ENCODE measurements around the gene SLC1A5.
"Not testable (repeated sequence)": the region's sequence is repeated elsewhere in the genome, so short reads cannot be mapped to it uniquely, and the experiment has no call there.

The SLC1A5 gene

GRCh38 chr19:46788262-46788967 lies at the start of gene SLC1A5:
Gene SLC1A5 (minus strand): TSS chr19:46788594. CDS start chr19:46787965, 629 bp downstream.
- DNase-seq (ENCODE audit: low spot score) = peak; percentile 95

GRCh38 chr19:46838160-46838559 lies 49.8 kb upstream of the SLC1A5 start:
- no peak for DNase-seq (ENCODE audit: low spot score)

GRCh38 chr19:46834984-46835383 lies 46.6 kb upstream of the SLC1A5 start:
- no peak for DNase-seq (ENCODE audit: low spot score)

- no peak for DNase-seq (ENCODE audit: low spot score)
Measured at GRCh38 chr19:46834121-46834520, 45.7 kb upstream of the SLC1A5 start.

DNA sequence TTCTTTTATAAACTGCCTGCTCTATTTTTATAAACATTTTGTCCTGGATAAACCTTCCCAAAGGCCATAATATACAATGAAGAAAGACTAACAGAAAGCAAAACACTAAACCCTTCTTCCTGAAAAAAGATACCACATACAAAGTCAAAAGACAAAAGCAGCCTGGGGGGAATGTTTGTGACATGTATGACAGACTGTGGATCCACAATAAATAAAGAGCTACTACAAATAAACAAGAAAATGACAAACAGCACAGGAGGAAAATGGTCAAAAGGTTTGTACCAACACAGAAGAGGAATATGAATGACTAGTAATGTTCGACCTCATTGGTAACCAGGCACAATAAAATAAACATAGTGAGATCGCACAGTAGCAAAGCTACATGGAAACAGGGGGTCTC lies 42.5 kb upstream of the SLC1A5 start:
- no peak for DNase-seq (ENCODE audit: low spot score)

DNA sequence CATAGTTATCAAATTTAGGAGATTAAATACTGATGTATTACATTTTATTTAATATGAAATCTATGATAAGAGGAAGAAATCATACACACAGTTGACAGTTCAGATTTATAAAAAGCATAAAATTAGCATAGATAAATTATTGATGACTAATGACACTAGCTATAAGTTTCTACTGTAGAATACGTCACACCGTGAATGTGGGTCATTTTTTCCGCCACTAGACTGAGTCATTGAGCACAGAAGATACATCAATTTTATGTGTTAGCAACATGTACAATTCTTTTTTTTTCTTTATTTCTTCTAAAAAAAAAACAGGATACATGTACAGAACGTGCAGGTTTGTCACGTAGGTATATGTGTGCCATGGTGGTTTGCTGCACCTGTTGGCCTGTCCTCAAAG lies 40.1 kb upstream of the SLC1A5 start:
- DNase-seq (ENCODE audit: low spot score) = no peak

DNA sequence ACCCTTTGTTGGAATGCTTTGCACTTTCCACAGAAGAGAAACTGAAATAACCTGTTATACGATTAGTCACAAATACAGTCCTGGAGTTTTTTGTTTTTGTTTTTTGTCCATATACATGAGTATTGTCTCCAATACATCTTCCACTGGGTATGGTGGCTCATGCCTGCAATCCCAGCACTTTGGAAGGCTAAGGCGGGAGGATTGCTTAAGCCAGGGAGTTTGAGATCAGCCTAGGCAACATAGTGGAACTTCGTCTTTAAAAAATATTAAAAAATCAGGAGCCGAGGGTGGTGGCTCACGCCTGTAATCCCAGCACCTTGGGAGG lies 37.3 kb upstream of the SLC1A5 start:
- DNase-seq (ENCODE audit: low spot score) = no peak

- no peak for DNase-seq (ENCODE audit: low spot score)
Measured at GRCh38 chr19:46824890-46825730, 36.7 kb upstream of the SLC1A5 start.

- no peak for DNase-seq (ENCODE audit: low spot score)
Measured at GRCh38 chr19:46823049-46823448, 34.7 kb upstream of the SLC1A5 start.

GRCh38 chr19:46822410-46822787 lies 34.0 kb upstream of the SLC1A5 start:
- DNase-seq (ENCODE audit: low spot score) = not testable (repeated sequence)

- DNase-seq (ENCODE audit: low spot score) = no peak
Measured at GRCh38 chr19:46821512-46822409, 33.4 kb upstream of the SLC1A5 start.

- peak; percentile 13 for DNase-seq (ENCODE audit: low spot score)
Measured at GRCh38 chr19:46818812-46819211, 30.4 kb upstream of the SLC1A5 start.

DNA sequence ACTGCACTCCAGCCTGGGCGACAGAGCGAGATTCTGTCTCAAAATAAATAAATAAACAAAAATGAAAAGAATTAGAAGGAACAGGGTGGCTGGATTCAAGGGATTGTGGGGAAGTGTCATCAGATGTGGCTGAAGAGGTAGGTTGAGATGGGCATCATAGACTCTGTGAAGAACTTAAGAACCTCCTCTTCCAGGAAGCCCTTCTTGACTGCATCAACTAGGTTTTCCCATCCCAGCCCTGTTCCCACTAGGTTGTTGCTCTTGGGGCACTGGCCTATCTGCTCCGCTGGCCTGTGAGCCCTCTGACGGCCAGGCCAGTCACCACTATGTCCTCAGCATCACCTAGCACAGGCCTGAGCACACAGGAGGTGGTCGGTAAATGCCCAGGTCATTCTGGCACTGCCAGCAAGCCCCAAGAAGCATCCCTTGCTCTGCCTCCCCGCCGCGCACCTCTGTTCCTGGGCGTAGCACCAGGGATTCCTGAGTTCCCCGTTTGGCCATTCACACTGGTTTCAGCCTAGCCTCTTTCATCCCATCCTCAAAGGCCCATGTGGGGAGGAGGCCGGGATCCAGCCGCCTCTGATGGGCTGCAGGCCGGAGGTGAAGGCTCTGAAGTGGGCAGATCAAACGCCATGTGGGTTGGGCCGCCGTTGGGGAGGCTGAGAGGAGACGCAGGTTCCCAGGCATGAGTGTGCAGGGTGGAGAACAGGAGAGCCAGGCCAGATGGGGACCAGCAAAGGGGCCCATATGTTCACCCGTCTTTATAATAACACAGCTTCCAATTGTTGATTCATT lies 27.6 kb upstream of the SLC1A5 start:
- DNase-seq (ENCODE audit: low spot score) = no peak

GRCh38 chr19:46813839-46814358 lies 25.5 kb upstream of the SLC1A5 start:
- DNase-seq (ENCODE audit: low spot score) = peak; percentile 44

- no peak for DNase-seq (ENCODE audit: low spot score)
Measured at GRCh38 chr19:46812977-46813838, 24.8 kb upstream of the SLC1A5 start.

DNA sequence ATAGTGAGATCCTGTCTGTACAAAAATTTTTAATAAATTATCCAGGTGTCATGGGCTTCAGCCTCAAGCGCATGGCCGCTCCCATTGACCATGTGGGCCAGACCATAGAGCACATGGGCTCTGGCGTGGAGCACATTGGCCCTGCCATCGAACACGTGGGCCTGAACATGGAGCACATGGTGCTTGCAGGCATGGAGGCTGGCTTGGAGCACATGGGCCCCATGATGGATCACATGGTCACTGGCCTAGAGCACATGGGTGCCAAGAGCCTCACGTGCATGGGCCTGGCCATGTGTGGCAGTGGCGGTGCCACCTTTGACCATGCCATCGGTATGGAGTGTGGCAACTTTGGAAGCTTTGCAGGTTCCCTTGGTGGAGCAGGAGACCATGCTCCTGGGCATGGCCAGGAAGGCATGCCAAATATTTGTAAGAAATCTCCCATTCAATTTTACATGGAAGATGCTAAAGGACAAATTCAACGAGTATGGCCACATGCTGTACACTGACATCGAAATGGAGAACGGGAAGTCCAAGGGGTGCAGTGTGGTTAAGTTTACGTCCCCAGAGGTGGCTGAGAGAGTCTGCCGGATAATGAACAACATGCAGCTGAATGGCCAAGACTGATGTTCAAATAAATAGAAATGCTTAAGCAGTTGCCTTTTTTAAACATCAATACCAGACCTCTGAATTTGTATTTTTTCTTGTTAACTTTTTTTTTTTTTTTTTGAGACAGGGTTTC lies 21.3 kb upstream of the SLC1A5 start:
- DNase-seq (ENCODE audit: low spot score) = no peak

GRCh38 chr19:46806656-46807055 lies 18.3 kb upstream of the SLC1A5 start:
- no peak for DNase-seq (ENCODE audit: low spot score)

- not testable (repeated sequence) for DNase-seq (ENCODE audit: low spot score)
Measured at GRCh38 chr19:46804432-46804831, 16.0 kb upstream of the SLC1A5 start.

DNA sequence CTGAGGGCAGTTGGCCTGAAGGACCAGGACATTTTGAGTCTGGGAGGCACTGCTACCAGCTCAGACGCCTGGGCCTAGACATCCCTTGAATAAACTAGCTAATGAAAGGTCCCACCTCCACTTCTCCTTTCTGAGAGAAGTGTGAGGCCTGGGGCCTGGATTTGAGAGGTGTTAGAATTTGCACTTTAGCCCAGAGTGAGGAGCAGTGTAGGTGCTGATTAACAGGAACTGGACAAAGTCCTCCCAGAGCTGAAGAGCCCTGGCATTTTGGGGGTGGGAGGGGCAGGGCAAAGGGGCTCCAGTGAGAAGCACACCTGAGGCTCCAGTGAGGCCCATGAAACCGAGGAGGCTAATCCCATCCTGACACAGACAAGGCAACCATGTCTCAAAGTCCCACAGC lies 15.2 kb upstream of the SLC1A5 start:
- DNase-seq (ENCODE audit: low spot score) = no peak

- DNase-seq (ENCODE audit: low spot score) = no peak
Measured at GRCh38 chr19:46802152-46802551, 13.8 kb upstream of the SLC1A5 start.
